Adrenal gland (tissue), 12 donors: Measurements from ENCODE around the gene MARCHF9. TPM values are rescaled to one million over a fixed set of nuclear protein-coding genes. Genes with fewer than 3 reads are reported as not detected.

ENCODE experiments used
- DNase-seq, 7 donors: peaks; one replicate each; pipeline ENCODE4 v3.0.0-alpha.2; 2019 to 2020
- H3K27ac ChIP-seq, 5 donors: fragments of 200-600 bp; sonication (generic) in 4 of 5; 1 replicate in 3 of 5; 2 replicates in 2 of 5; pipeline versions ENCODE4 v1.5.1 to v1.8.0; 2016 to 2020; ENCODE audit warnings: mild to moderate bottlenecking in 1 of 5
- H3K27me3 ChIP-seq: fragments of 200-600 bp; 2 replicates; pipeline ENCODE4 v1.8.0; 2021
- H3K36me3 ChIP-seq, 2 donors: fragments of 200-600 bp; replicated peaks in 1 of 2; 1 replicate in 1 of 2; 2 replicates in 1 of 2; pipeline versions ENCODE4 v1.5.1 to v1.8.0; 2018 to 2022
- H3K4me1 ChIP-seq, 2 donors: fragments of 200-600 bp; replicated peaks in 1 of 2; 1 replicate in 1 of 2; 2 replicates in 1 of 2; pipeline versions ENCODE4 v1.5.1 to v1.8.0; 2018 to 2021
- H3K4me3 ChIP-seq, 4 donors: fragments of 200-600 bp; sonication (generic) in 3 of 4; one replicate each; pipeline ENCODE4 v1.5.1; 2016 to 2018
- H3K9me3 ChIP-seq, 3 donors: fragments of 200-600 bp; sonication (generic) in 1 of 3; replicated peaks in 1 of 3; 1 replicate in 2 of 3; 2 replicates in 1 of 3; pipeline versions ENCODE4 v1.5.1 to v1.8.0; 2016 to 2021
- CTCF ChIP-seq, 6 experiments: fragments of 450-650 bp in 4 of 6; fragments of 200-600 bp in 2 of 6; sonication (generic) in 1 of 6; IDR thresholded peaks; 1 replicate in 5 of 6; 2 replicates in 1 of 6; pipeline versions ENCODE4 v1.5.1 to v1.8.0; 2016 to 2021; ENCODE audit warnings: antibody characterized with exemption in 6 of 6, mild to moderate bottlenecking in 2 of 6, moderate library complexity in 1 of 6
- POLR2A ChIP-seq, 2 donors: fragments of 450-650 bp; IDR thresholded peaks; one replicate each; pipeline ENCODE4 v1.6.1; 2017; ENCODE audit warnings: antibody characterized with exemption in 2 of 2, mild to moderate bottlenecking in 2 of 2, moderate library complexity in 1 of 2
- WGBS, 4 donors: extraction: QIAGEN DNeasy Blood & Tissue Kit in 2 of 4; methylation state at CpG; one replicate each; pipeline versions ENCODE4 v1.1.5 to v1.1.7; 2013 to 2017; 5-methylcytosine and 5-hydroxymethylcytosine counted together
- intact Hi-C, 2 donors: fragments of 100-400 bp; cut with DNase I; formaldehyde crosslinking; loops; one replicate each; pipeline versions ENCODE4 v1.14.1 to v1.15.0; 2022 to 2023
- polyA plus RNA-seq, 3 donors: library from polyadenylated mRNA; stranded (reverse); fragments of 200-250 nt in 2 of 3; fragments of 350-450 nt in 1 of 3; fragmentation: Illumina TruSeq in 1 of 3; extraction: RNeasy Lipid Tissue Mini Kit (QIAGEN cat#74804) in 1 of 3; gene quantifications; one replicate each; pipeline ENCODE4 v1.2.3, GENCODE V29; 2013 to 2014
- total RNA-seq, 9 donors: library from RNA; depleted of rRNA in 4 of 9; stranded (reverse); fragments of >200 nt in 4 of 9; fragments of 120-200 nt in 1 of 9; fragmentation: NEBNext Ultra II Directional in 1 of 9; extraction: Animal tissue kit (Norgen Biotek cat#: 25700) in 1 of 9; gene quantifications; one replicate each; pipeline versions ENCODE4 v1.1.0 to v1.2.4, GENCODE V29; 2013 to 2023
- donor health status: healthy with polysubstance abuse.
- donor health status: Bipolar disorder and iron deficiency.
- donor health status: DM: yes; HTN: yes; CAD: no.
- donor health status: DM: no; HTN: no; CAD: no.
- donor health status: DM: no; HTN: no; CAD: no.
- donor health status: DM: yes; HTN: yes; CAD: no.

MARCHF9 gene
- total and polyA plus RNA-seq, 12 donors, result 6.7 to 45.1 (median 16.6) TPM

- H3K27ac ChIP-seq, result no peak overlapping the region
- H3K4me3 ChIP-seq, result no peak overlapping the region
- 93 to 100% (median 97%) methylated on average over 1 to 4 of the region's 4 CpGs for WGBS, 4 donors
- H3K36me3 ChIP-seq, result peaks cover 0 to 9% of the 10 kb centered on the region in 2 donors
- no peaks in the 10 kb centered on the region for H3K27me3 ChIP-seq
- H3K9me3 ChIP-seq, result no peaks in the 10 kb centered on the region
- intact Hi-C loops, result no loop called here
- DNase-seq, result no peak
- H3K4me1 ChIP-seq, result peaks cover 7 to 15% of the 10 kb centered on the region in 2 donors
- TF ChIP-seq POLR2A (IDR thresholded peaks at IDR 0.05), result no peak
- no peak for TF ChIP-seq CTCF (IDR thresholded peaks at IDR 0.05)
Measured at GRCh38 chr12:57780284-57780897, 25.5 kb downstream of the MARCHF9 start.

DNA sequence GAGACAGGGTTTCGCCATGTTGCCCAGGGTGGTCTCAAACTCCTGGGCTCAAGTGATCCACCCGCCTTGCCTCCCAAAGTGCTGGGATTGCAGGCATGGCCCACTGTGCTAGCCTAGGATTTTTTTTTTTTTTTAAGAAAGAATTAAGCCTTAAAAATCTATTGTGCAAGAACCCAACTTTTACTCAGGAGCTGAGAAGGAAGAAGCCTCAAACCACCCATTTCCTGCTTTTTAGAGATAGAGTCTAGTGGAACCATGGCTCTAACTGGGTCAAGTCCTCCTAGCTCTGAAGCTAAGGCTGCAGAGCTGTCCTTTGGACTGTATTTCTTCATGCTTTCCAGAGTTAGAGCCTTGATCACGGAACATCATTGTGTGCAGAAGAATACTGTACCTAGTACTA is 26.3 kb downstream of the MARCHF9 start:
- no peak overlapping the region for H3K4me3 ChIP-seq
- TF ChIP-seq CTCF (IDR thresholded peaks at IDR 0.05), result no peak
- TF ChIP-seq POLR2A (IDR thresholded peaks at IDR 0.05), result no peak
- no peak overlapping the region for H3K27ac ChIP-seq
- peaks cover 7 to 15% of the 10 kb centered on the region in 2 donors for H3K4me1 ChIP-seq
- WGBS, 4 donors, result 89 to 96% (median 91%) methylated on average over 3 of the region's 3 CpGs
- no peaks in the 10 kb centered on the region for H3K9me3 ChIP-seq
- intact Hi-C loops, result no loop called here
- H3K36me3 ChIP-seq, result peaks cover 0 to 17% of the 10 kb centered on the region in 2 donors
- no peak for DNase-seq
- no peaks in the 10 kb centered on the region for H3K27me3 ChIP-seq

DNA sequence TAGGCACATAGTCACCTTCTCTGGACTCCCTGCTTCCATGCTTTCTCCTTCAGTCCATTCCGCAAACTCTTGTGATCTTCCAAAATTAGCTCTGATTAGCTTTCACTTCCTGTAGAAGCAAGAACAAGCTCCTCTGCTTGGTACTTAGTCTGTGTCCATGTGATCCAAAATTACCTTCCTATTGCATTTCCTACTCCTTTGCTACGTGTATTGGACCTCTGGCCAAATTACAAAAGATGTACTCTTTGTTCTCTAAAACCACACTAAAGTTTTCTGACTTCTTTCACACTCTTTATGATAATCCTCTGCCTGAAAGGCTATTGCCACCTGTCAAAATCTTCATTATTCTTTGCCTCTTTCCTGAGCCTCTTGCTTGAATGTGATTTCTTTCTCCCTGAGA is 26.9 kb downstream of the MARCHF9 start:
- WGBS, 4 donors, result 62 to 73% (median 65%) methylated on average over 2 of the region's 2 CpGs
- no peak for TF ChIP-seq POLR2A (IDR thresholded peaks at IDR 0.05)
- TF ChIP-seq CTCF (IDR thresholded peaks at IDR 0.05), result no peak
- H3K9me3 ChIP-seq, result no peaks in the 10 kb centered on the region
- peaks cover 7 to 15% of the 10 kb centered on the region in 2 donors for H3K4me1 ChIP-seq
- no peak for DNase-seq
- intact Hi-C loops, result no loop called here
- no peaks in the 10 kb centered on the region for H3K27me3 ChIP-seq
- peaks cover 0 to 23% of the 10 kb centered on the region in 2 donors for H3K36me3 ChIP-seq
- H3K27ac ChIP-seq, result peak overlapping the region in 1 of 5 donors; percentile 14
- H3K4me3 ChIP-seq, result no peak overlapping the region

DNA sequence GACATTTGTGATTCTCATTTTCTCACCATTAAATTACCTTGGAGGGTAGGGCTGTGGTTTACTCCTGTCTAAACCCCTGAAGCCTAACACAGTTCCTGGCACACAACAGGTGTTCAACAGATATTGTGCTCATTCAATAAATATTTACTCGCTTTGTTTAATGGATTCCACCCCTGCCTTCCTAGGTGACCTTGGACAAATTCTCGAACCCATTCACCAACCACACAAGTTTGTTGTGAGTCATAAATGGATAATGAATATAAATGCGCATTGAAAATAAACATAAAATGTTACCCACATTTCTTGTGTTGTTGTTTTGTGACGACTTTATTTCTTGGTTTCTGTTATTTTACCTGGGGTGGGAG is 27.3 kb downstream of the MARCHF9 start:
- Histone ChIP-seq H3K4me1 (peaks cover 7 to 15% of the 10 kb centered on the region in 2 donors), H3K27ac (peak overlapping the region in 2 of 5 donors; percentile 14 to 43), H3K9me3 (no peaks in the 10 kb centered on the region), H3K4me3 (peak overlapping the region in 2 of 4 donors; percentile 65 to 95), H3K27me3 (no peaks in the 10 kb centered on the region), H3K36me3 (peaks cover 0 to 27% of the 10 kb centered on the region in 2 donors)
- WGBS, 4 donors, result 7 to 13% (median 12%) methylated on average over 4 of the region's 4 CpGs
- intact Hi-C loops, result no loop called here
- no peak for DNase-seq
- no peak for TF ChIP-seq POLR2A (IDR thresholded peaks at IDR 0.05)
